HG03571 (cell line): Measurements from ENCODE around the gene RAB31.

Experiments used
- ATAC-seq: cut with Tn5 transposase; IDR thresholded peaks from one replicate; pipeline ENCODE4 v1.9.1; 2021; ENCODE audit not compliant: unreplicated experiment

RAB31 gene

GRCh38 chr18:9690418-9691188, 17.5 kb upstream of the RAB31 start:
- ATAC-seq, result no peak

- ATAC-seq, result no peak
Measured at GRCh38 chr18:9691235-9691634, 16.9 kb upstream of the RAB31 start.

DNA sequence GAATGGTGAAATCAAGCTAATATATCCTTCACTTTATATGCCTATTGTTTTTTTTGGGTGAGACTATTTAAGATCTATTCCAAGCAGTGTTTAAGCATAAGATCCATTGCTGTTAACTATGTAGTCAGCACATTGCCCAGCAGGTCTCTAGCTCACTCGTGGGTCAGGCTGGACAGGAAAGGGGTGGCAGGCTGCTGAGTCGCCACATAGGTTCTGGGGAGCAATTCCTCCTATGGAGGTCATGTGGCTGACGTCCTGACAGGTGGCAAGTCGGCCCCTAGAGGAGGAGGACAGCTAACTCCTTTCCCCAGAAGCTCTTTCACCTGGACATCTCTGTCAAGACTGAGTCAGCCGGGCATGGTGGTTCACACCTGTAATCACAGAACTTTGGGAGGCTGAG, 13.9 kb upstream of the RAB31 start:
- ATAC-seq, result no peak

DNA sequence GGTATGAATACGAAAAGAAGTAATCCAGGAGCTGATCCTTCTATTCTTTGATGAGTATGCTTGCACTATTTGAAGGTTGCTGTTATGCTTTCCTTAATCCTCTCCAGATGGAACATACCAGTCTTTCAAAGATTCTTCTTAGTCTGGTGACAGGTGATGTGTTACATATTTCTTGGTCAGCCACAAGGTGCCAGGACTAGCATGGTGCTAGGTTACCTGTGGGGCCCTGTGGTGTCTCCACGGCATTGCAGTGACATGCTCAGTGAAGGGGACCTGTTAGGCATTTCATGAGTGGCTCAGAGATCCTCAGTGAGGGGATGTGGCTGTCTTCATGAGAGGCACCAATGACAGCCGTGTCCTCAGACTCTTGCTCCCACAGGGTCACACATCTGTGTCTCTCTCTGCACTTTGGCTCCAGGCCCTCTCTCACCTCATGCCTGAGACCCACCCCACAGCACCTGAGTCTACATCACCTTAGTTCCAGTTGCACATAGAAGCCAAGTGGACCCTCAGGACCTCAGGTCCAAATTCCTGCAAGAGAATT, 13.1 kb upstream of the RAB31 start:
- no peak for ATAC-seq

GRCh38 chr18:9695605-9696004, 12.5 kb upstream of the RAB31 start:
- ATAC-seq, result no peak

- no peak for ATAC-seq
Measured at GRCh38 chr18:9696112-9696511, 12.0 kb upstream of the RAB31 start.

GRCh38 chr18:9696701-9697100, 11.4 kb upstream of the RAB31 start:
- ATAC-seq, result no peak

GRCh38 chr18:9697121-9697520, 11.0 kb upstream of the RAB31 start:
- no peak for ATAC-seq

DNA sequence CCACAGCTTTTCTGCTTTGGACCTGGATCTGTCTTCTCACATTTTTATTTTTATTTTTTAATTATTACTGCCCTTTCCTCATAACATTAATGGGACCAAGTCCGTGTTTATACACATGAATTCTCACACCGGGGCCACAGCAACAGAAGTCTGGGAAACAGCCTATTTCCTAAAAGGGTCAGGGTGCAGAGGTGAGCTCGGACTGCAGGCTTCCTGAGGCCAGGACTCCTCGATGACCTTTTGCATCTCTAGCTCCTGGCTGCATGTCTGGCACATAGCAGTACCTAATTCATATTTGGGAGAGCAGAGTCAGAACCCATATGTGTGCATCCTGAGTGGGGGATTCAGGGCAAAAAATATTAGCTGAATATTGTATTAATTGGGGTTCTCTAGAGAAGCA, 9.6 kb upstream of the RAB31 start:
- no peak for ATAC-seq

DNA sequence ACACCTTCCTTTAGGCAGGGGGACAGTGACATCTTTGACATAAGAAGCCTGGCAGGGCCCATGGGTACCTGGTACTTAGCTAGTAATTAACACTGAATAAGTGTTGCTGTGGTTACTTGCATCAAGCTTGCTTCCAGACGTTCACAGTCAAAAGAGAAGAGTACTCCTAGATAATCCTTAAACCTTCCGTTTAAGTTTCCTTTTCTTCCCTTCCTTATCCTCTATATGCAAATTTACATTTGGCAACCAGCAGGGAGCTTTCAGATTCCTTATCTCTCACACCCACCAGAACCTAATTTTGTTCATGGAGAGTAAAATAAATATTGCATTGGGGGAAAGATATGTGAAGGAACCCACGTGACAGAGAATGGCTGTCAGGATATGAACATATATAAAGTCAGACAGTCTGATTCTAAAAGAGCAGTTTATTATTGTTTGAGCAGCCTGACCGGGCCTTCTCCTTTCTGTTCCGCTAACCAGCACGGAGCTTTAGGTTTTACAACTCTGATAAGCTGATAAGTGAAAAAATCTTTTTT, 7.8 kb upstream of the RAB31 start:
- no peak for ATAC-seq

GRCh38 chr18:9701609-9702349, 6.3 kb upstream of the RAB31 start:
- ATAC-seq, result no peak

- no peak for ATAC-seq
Measured at GRCh38 chr18:9704233-9705118, 3.6 kb upstream of the RAB31 start.

- ATAC-seq, result no peak
Measured at GRCh38 chr18:9705183-9705829, 2.8 kb upstream of the RAB31 start.

DNA sequence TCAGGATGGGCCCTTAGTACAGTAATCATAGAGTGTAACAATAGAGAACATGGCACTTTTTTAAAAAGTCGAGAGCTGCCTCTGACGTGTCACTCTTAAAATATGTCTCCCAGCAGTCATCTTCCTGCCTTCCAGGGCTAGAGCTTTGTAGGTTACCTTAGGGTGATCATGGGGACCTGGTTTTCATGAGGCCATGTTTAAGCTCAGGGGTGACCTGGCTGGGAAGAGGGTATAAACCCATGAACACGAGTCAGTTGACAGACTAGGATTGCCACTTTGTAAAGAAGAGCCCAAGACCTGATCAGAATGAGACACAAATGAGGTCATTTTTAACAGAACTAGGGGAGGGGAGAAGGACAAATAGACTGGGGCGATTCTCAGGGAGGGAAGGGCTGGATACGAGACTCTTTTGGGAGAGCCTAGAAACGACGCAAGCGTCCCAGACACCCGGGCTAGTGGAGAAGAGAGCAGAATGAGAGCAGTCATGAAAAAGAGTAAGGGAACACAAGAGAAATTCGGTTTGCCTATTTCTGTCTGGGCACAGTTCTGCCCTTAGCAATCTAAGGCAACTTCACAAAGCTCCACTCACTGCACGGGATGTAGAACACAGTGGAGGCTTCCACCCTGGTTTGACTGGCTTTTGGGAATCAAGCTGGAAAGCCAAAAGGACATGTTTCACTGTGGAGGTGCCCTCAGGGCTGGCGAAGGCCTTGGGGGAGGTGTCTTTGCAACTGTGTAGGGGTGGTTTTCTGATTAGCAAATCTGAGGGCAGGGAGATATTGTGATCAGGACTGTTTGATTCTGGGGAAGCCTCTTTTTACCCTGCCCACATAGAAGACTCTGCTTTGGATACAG, 1.8 kb upstream of the RAB31 start:
- ATAC-seq, result no peak

- no peak for ATAC-seq
Measured at GRCh38 chr18:9707381-9708056, 582 bp upstream of the RAB31 start.

GRCh38 chr18:9708434-9709303, 568 bp downstream of the RAB31 start:
- ATAC-seq, result no peak

GRCh38 chr18:9709304-9709877, 1.3 kb downstream of the RAB31 start:
- no peak for ATAC-seq

GRCh38 chr18:9710037-9710436, 1.9 kb downstream of the RAB31 start:
- no peak for ATAC-seq
